Measurements from ENCODE around the gene ITFG2.

DNA sequence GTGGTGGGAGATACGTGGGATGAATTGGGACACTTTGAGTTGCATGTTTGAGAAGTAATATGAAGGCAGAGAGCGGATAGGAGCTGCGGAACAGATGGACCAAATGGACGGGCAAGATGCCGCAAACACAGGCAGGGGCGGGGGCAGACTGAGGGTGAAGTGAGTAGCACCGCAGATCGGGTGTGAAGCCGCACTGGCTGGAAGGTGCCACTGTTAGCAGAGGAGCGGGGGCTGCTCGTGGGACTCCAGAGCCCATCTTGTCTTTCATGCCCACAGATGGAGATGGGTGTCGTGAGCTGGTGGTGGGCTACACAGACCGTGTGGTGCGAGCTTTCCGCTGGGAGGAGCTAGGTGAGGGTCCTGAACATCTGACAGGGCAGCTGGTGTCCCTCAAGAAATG, 7.3 kb downstream of the ITFG2 start:
- TF ChIP-seq POLR2A (IDR thresholded peaks at IDR 0.05) = no peak
- TF ChIP-seq CTCF (IDR thresholded peaks at IDR 0.05) = no peak
- no peak for TF ChIP-seq POLR2AphosphoS5 (IDR thresholded peaks at IDR 0.05)

All from breast epithelium (tissue), 3 donors.